Ishikawa (cell line): ENCODE data around the gene ERBB4.

Experiments
- CEBPB ChIP-seq: IDR thresholded peaks from 2 replicates; pipeline ENCODE4 v1.6.1; 2012
- CREB1 ChIP-seq: IDR thresholded peaks from 2 replicates; pipeline ENCODE4 v1.6.1; 2012; ENCODE audit warnings: low read depth
- EGR1 ChIP-seq: IDR thresholded peaks from 2 replicates; pipeline ENCODE4 v1.6.1; 2012
- EP300 ChIP-seq: IDR thresholded peaks from 2 replicates; pipeline ENCODE4 v1.6.1; 2012; ENCODE audit warnings: borderline replicate concordance
- FOXM1 ChIP-seq: IDR thresholded peaks from 2 replicates; pipeline ENCODE4 v1.6.1; 2012; ENCODE audit warnings: low read depth, borderline replicate concordance
- NFIC ChIP-seq: IDR thresholded peaks from 2 replicates; pipeline ENCODE4 v1.6.1; 2012
- TAF1 ChIP-seq: IDR thresholded peaks from 2 replicates; pipeline ENCODE4 v1.6.1; 2012; ENCODE audit warnings: low read depth, mild to moderate bottlenecking
- TCF12 ChIP-seq: IDR thresholded peaks from 2 replicates; pipeline ENCODE4 v1.6.1; 2012; ENCODE audit warnings: low read depth
- TEAD4 ChIP-seq: IDR thresholded peaks from 2 replicates; pipeline ENCODE4 v1.6.1; 2012
- YY1 ChIP-seq: IDR thresholded peaks from 2 replicates; pipeline ENCODE4 v1.6.1; 2012; ENCODE audit warnings: low read depth
- TF ChIP-seq, protein P1 (sequence below): IDR thresholded peaks from 2 replicates; pipeline ENCODE4 v1.6.1; 2012; ENCODE audit warnings: low read depth, mild to moderate bottlenecking

DNA sequence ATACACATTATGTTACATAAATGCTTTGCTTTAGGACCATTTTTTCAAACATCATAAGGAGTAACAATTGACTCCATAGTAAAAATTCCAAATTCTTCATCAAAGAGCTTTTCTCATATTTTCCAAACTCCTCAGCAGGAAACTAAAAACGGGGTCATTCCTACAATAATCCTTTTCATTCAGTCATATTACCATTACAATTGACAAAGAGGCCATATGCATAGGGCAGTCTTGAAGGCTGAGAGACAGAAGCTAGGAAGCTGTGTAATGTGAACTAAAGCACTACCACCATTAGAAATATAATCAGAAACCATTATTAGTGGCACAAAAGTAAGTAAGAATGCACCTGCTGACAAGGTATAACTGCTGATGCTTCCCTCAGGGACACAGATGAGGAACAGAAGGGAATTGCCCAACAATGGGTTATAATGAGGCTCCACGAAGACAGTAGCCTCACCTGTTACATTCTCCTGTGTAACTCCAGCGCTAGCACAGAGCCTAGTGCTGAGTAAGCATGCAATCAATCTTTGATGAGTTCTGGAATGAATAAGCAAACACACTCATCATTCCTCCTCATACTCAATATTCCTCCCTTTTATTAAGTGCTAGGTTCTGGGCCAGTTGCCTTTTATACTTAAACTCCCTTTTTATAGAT, 1039.9 kb downstream of the ERBB4 start:
- TF ChIP-seq TAF1 (no peak), CEBPB (no peak), NFIC (no peak), FOXM1 (no peak), CREB1 (no peak), EP300 (no peak), EGR1 (no peak), YY1 (no peak), TCF12 (no peak), TEAD4 (no peak)
- TF ChIP-seq, protein P1, sequence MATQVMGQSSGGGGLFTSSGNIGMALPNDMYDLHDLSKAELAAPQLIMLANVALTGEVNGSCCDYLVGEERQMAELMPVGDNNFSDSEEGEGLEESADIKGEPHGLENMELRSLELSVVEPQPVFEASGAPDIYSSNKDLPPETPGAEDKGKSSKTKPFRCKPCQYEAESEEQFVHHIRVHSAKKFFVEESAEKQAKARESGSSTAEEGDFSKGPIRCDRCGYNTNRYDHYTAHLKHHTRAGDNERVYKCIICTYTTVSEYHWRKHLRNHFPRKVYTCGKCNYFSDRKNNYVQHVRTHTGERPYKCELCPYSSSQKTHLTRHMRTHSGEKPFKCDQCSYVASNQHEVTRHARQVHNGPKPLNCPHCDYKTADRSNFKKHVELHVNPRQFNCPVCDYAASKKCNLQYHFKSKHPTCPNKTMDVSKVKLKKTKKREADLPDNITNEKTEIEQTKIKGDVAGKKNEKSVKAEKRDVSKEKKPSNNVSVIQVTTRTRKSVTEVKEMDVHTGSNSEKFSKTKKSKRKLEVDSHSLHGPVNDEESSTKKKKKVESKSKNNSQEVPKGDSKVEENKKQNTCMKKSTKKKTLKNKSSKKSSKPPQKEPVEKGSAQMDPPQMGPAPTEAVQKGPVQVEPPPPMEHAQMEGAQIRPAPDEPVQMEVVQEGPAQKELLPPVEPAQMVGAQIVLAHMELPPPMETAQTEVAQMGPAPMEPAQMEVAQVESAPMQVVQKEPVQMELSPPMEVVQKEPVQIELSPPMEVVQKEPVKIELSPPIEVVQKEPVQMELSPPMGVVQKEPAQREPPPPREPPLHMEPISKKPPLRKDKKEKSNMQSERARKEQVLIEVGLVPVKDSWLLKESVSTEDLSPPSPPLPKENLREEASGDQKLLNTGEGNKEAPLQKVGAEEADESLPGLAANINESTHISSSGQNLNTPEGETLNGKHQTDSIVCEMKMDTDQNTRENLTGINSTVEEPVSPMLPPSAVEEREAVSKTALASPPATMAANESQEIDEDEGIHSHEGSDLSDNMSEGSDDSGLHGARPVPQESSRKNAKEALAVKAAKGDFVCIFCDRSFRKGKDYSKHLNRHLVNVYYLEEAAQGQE = no peak
